Measurements from ENCODE around the gene RIC8B.

Gene RIC8B

GRCh38 chr12:106867651-106868050 is 93.2 kb downstream of the RIC8B start:
- no peak for DNase-seq (ENCODE audit: low read depth in 3 of 3, low spot score in 1 of 3)

- no peak for DNase-seq (ENCODE audit: low read depth in 3 of 3, low spot score in 1 of 3)
These were observed 94.7 kb downstream of the RIC8B start for GRCh38 chr12:106868982-106869700.

GRCh38 chr12:106870116-106870515 is 95.6 kb downstream of the RIC8B start:
- DNase-seq (ENCODE audit: low read depth in 3 of 3, low spot score in 1 of 3), result no peak

GRCh38 chr12:106871477-106871876 is 97.0 kb downstream of the RIC8B start:
- DNase-seq (ENCODE audit: low read depth in 3 of 3, low spot score in 1 of 3), result no peak

- no peak for DNase-seq (ENCODE audit: low read depth in 3 of 3, low spot score in 1 of 3)
These were observed 99.5 kb downstream of the RIC8B start for GRCh38 chr12:106873983-106874382.

- DNase-seq (ENCODE audit: low read depth in 3 of 3, low spot score in 1 of 3), result no peak
These were observed 104.3 kb downstream of the RIC8B start for GRCh38 chr12:106878804-106879203.

- DNase-seq (ENCODE audit: low read depth in 3 of 3, low spot score in 1 of 3), result no peak
These were observed 105.1 kb downstream of the RIC8B start for GRCh38 chr12:106879612-106880011.

GRCh38 chr12:106883426-106883825 is 108.9 kb downstream of the RIC8B start:
- DNase-seq (ENCODE audit: low read depth in 3 of 3, low spot score in 1 of 3), result no peak

- no peak for DNase-seq (ENCODE audit: low read depth in 3 of 3, low spot score in 1 of 3)
These were observed 110.5 kb downstream of the RIC8B start for GRCh38 chr12:106885026-106885425.

GRCh38 chr12:106885541-106886249 is 111.2 kb downstream of the RIC8B start:
- DNase-seq (ENCODE audit: low read depth in 3 of 3, low spot score in 1 of 3), result no peak

- DNase-seq (ENCODE audit: low read depth in 3 of 3, low spot score in 1 of 3), result no peak
These were observed 112.5 kb downstream of the RIC8B start for GRCh38 chr12:106886932-106887331.

- no peak for DNase-seq (ENCODE audit: low read depth in 3 of 3, low spot score in 1 of 3)
These were observed 114.0 kb downstream of the RIC8B start for GRCh38 chr12:106888348-106888970.

GRCh38 chr12:106889326-106889725 is 114.8 kb downstream of the RIC8B start:
- DNase-seq (ENCODE audit: low read depth in 3 of 3, low spot score in 1 of 3), result no peak

- DNase-seq (ENCODE audit: low read depth in 3 of 3, low spot score in 1 of 3), result no peak
These were observed 115.6 kb downstream of the RIC8B start for GRCh38 chr12:106889950-106890626.

GRCh38 chr12:106892075-106892474 is 117.6 kb downstream of the RIC8B start:
- DNase-seq (ENCODE audit: low read depth in 3 of 3, low spot score in 1 of 3), result no peak

GRCh38 chr12:106893451-106893850 is 119.0 kb downstream of the RIC8B start:
- no peak for DNase-seq (ENCODE audit: low read depth in 3 of 3, low spot score in 1 of 3)

- no peak for DNase-seq (ENCODE audit: low read depth in 3 of 3, low spot score in 1 of 3)
These were observed 120.3 kb downstream of the RIC8B start for GRCh38 chr12:106894774-106895173.

GRCh38 chr12:106896603-106897002 is 122.1 kb downstream of the RIC8B start:
- DNase-seq (ENCODE audit: low read depth in 3 of 3, low spot score in 1 of 3), result no peak

- no peak for DNase-seq (ENCODE audit: low read depth in 3 of 3, low spot score in 1 of 3)
These were observed 122.6 kb downstream of the RIC8B start for GRCh38 chr12:106897082-106897481.

GRCh38 chr12:106897981-106898901 is 123.8 kb downstream of the RIC8B start:
- no peak for DNase-seq (ENCODE audit: low read depth in 3 of 3, low spot score in 1 of 3)

GRCh38 chr12:106900554-106900953 is 126.1 kb downstream of the RIC8B start:
- no peak for DNase-seq (ENCODE audit: low read depth in 3 of 3, low spot score in 1 of 3)
